HG03432 (cell line): ENCODE measurements around the gene RYR1.
"Not testable (repeated sequence)": the region's sequence is repeated elsewhere in the genome, so short reads cannot be mapped to it uniquely, and the experiment has no call there.

Source experiments
- ATAC-seq: cut with Tn5 transposase; IDR thresholded peaks from one replicate; pipeline ENCODE4 v1.9.1; 2021; ENCODE audit warnings: mild to moderate bottlenecking, moderate library complexity; ENCODE audit not compliant: unreplicated experiment

The RYR1 gene

GRCh38 chr19:38425810-38426466 lies 7.6 kb upstream of the RYR1 start, which contains the start of gene RASGRP4:
TSS of gene RASGRP4 (minus strand) at chr19:38426219. CDS start at chr19:38426091, 128 bp downstream.
- no peak for ATAC-seq

GRCh38 chr19:38427035-38427677 lies 6.3 kb upstream of the RYR1 start:
- not testable (repeated sequence) for ATAC-seq

GRCh38 chr19:38429055-38429810 lies 4.3 kb upstream of the RYR1 start:
- no peak for ATAC-seq

- no peak for ATAC-seq
Observed at GRCh38 chr19:38429811-38430156, 3.7 kb upstream of the RYR1 start.

- ATAC-seq = no peak
Observed at GRCh38 chr19:38430931-38431330, 2.6 kb upstream of the RYR1 start.

- ATAC-seq = no peak
Observed at GRCh38 chr19:38434549-38435051, 1.1 kb downstream of the RYR1 start.

- ATAC-seq = no peak
Observed at GRCh38 chr19:38437295-38437694, 3.8 kb downstream of the RYR1 start.

GRCh38 chr19:38437917-38438316 lies 4.4 kb downstream of the RYR1 start:
- no peak for ATAC-seq

GRCh38 chr19:38440592-38440991 lies 7.1 kb downstream of the RYR1 start:
- ATAC-seq = no peak

GRCh38 chr19:38441657-38442348 lies 8.3 kb downstream of the RYR1 start:
- ATAC-seq = no peak

GRCh38 chr19:38442736-38443135 lies 9.2 kb downstream of the RYR1 start:
- ATAC-seq = no peak

- ATAC-seq = no peak
Observed at GRCh38 chr19:38443458-38443999, 10.0 kb downstream of the RYR1 start.

GRCh38 chr19:38444026-38444425 lies 10.5 kb downstream of the RYR1 start:
- no peak for ATAC-seq

- no peak for ATAC-seq
Observed at GRCh38 chr19:38445362-38445761, 11.9 kb downstream of the RYR1 start.

- no peak for ATAC-seq
Observed at GRCh38 chr19:38448225-38448624, 14.7 kb downstream of the RYR1 start.

- no peak for ATAC-seq
Observed at GRCh38 chr19:38449518-38449917, 16.0 kb downstream of the RYR1 start.

GRCh38 chr19:38451036-38451435 lies 17.5 kb downstream of the RYR1 start:
- no peak for ATAC-seq

- ATAC-seq = no peak
Observed at GRCh38 chr19:38451629-38452028, 18.1 kb downstream of the RYR1 start.

- no peak for ATAC-seq
Observed at GRCh38 chr19:38452430-38453366, 19.2 kb downstream of the RYR1 start.

GRCh38 chr19:38453596-38453995 lies 20.1 kb downstream of the RYR1 start:
- no peak for ATAC-seq
